Colonic mucosa (tissue), 4 donors: ENCODE measurements around the gene USH2A. TPM values are rescaled to one million over a fixed set of nuclear protein-coding genes. Genes with fewer than 3 reads are reported as not detected.
"Not testable (repeated sequence)": the region's sequence is repeated elsewhere in the genome, so short reads cannot be mapped to it uniquely, and the experiment has no call there.

Experiments used
- DNase-seq: peaks from one replicate; pipeline ENCODE4 v3.0.0-alpha.2; 2020
- H3K27ac ChIP-seq: fragments of 200-600 bp; one replicate; pipeline ENCODE4 v1.8.0; 2021
- H3K27me3 ChIP-seq: fragments of 200-600 bp; one replicate; pipeline ENCODE4 v1.8.0; 2021
- H3K36me3 ChIP-seq: fragments of 200-600 bp; one replicate; pipeline ENCODE4 v1.8.0; 2021
- H3K4me1 ChIP-seq: fragments of 200-600 bp; one replicate; pipeline ENCODE4 v1.8.0; 2021; ENCODE audit warnings: mild to moderate bottlenecking
- H3K4me3 ChIP-seq: fragments of 200-600 bp; one replicate; pipeline ENCODE4 v1.8.0; 2021
- H3K9ac ChIP-seq, 2 donors: one replicate each; pipeline ENCODE4 v1.7.0; 2013; ENCODE audit warnings: control low read depth in 2 of 2, low read depth in 2 of 2, low read length in 2 of 2
- H3K9me3 ChIP-seq: fragments of 200-600 bp; one replicate; pipeline ENCODE4 v1.8.0; 2021
- CTCF ChIP-seq: fragments of 200-600 bp; IDR thresholded peaks from one replicate; pipeline ENCODE4 v1.8.0; 2022; ENCODE audit warnings: antibody characterized with exemption, mild to moderate bottlenecking
- intact Hi-C: fragments of 100-400 bp; cut with DNase I; formaldehyde crosslinking; loops from one replicate; pipeline ENCODE4 v1.14.1; 2022
- total RNA-seq, 2 donors: library from RNA; stranded (reverse); fragmentation: NEBNext Ultra II Directional in 1 of 2; extraction: Animal tissue kit (Norgen Biotek cat#: 25700) in 1 of 2; gene quantifications; one replicate each; pipeline ENCODE4 v1.2.1, GENCODE V29; 2021
- donor health status: healthy.
- donor health status: DM: no; HTN: no; CAD: no.
- donor health status: DM: no; HTN: no; CAD: no.

The USH2A gene
- total RNA-seq, 2 donors from 2014 or later, result 0.02 TPM; not detected in 1

GRCh38 chr1:216173376-216173995, 249.8 kb downstream of the USH2A start:
- H3K27me3 ChIP-seq, result no peaks in the 10 kb centered on the region
- H3K9me3 ChIP-seq, result no peaks in the 10 kb centered on the region
- no peaks in the 10 kb centered on the region for H3K4me1 ChIP-seq
- intact Hi-C loops, result no loop called here
- TF ChIP-seq CTCF, result no peak
- no peak overlapping the region for H3K4me3 ChIP-seq
- no peak overlapping the region for H3K9ac ChIP-seq
- DNase-seq, result no peak
- no peaks in the 10 kb centered on the region for H3K36me3 ChIP-seq
- no peak overlapping the region for H3K27ac ChIP-seq

GRCh38 chr1:216169351-216169750, 253.9 kb downstream of the USH2A start:
- no peak for DNase-seq

GRCh38 chr1:216168546-216168945, 254.7 kb downstream of the USH2A start:
- Histone ChIP-seq H3K27ac (no peak overlapping the region), H3K4me1 (no peaks in the 10 kb centered on the region), H3K27me3 (no peaks in the 10 kb centered on the region), H3K36me3 (no peaks in the 10 kb centered on the region), H3K9ac (no peak overlapping the region), H3K4me3 (no peak overlapping the region), H3K9me3 (no peaks in the 10 kb centered on the region)
- no peak for TF ChIP-seq CTCF
- intact Hi-C loops, result no loop called here
- DNase-seq, result no peak

More at GRCh38 chr1:216169351-216169750, 253.9 kb downstream of the USH2A start:
- Histone ChIP-seq H3K4me1 (no peaks in the 10 kb centered on the region), H3K9me3 (no peaks in the 10 kb centered on the region), H3K9ac (no peak overlapping the region), H3K4me3 (no peak overlapping the region), H3K27ac (no peak overlapping the region), H3K27me3 (no peaks in the 10 kb centered on the region), H3K36me3 (no peaks in the 10 kb centered on the region)
- intact Hi-C loops, result no loop called here
- TF ChIP-seq CTCF, result no peak

- intact Hi-C loops, result no loop called here
- H3K9me3 ChIP-seq, result no peaks in the 10 kb centered on the region
- H3K4me3 ChIP-seq, result no peak overlapping the region
- H3K27me3 ChIP-seq, result no peaks in the 10 kb centered on the region
- H3K27ac ChIP-seq, result no peak overlapping the region
- H3K9ac ChIP-seq, result no peak overlapping the region
- H3K36me3 ChIP-seq, result no peaks in the 10 kb centered on the region
- DNase-seq, result no peak
- TF ChIP-seq CTCF, result no peak
- H3K4me1 ChIP-seq, result no peaks in the 10 kb centered on the region
These were observed 269.2 kb downstream of the USH2A start for GRCh38 chr1:216154063-216154462.

GRCh38 chr1:216153130-216153529, 270.1 kb downstream of the USH2A start:
- Histone ChIP-seq H3K27ac (no peak overlapping the region), H3K36me3 (no peaks in the 10 kb centered on the region), H3K4me1 (no peaks in the 10 kb centered on the region), H3K4me3 (no peak overlapping the region), H3K9me3 (no peaks in the 10 kb centered on the region), H3K9ac (no peak overlapping the region), H3K27me3 (no peaks in the 10 kb centered on the region)
- TF ChIP-seq CTCF, result no peak
- DNase-seq, result no peak
- intact Hi-C loops, result no loop called here

GRCh38 chr1:216145451-216146018, 277.7 kb downstream of the USH2A start:
- DNase-seq, intact Hi-C loops: not testable (repeated sequence)

More at GRCh38 chr1:216145451-216146018, 277.7 kb downstream of the USH2A start:
- not testable (repeated sequence) for H3K9me3 ChIP-seq, H3K36me3 ChIP-seq, H3K27ac ChIP-seq, H3K27me3 ChIP-seq, H3K4me3 ChIP-seq, H3K9ac ChIP-seq, H3K4me1 ChIP-seq
